Activated CD4-positive, alpha-beta T cell treated with anti-CD3 and anti-CD28 coated beads, Interleukin-2, Interleukin-4, amounts not matched to agents 100 ng/mL and 50 ng/mL, durations not matched to agents 16 hours and 8 hours (primary cell): ENCODE measurements around the gene FREM1.
A peak's percentile ranks its signal among the peaks of the same experiment; 100 is the strongest.
"Not testable (repeated sequence)": the region's sequence is repeated elsewhere in the genome, so short reads cannot be mapped to it uniquely, and the experiment has no call there.

ENCODE experiments used
- DNase-seq: peaks from one replicate; pipeline ENCODE4 v3.0.0-alpha.2; 2020; ENCODE audit warnings: low spot score

Gene FREM1

GRCh38 chr9:14909961-14910805 lies at the start of gene FREM1:
FREM1 (minus strand) TSS chr9:14910428; CDS start chr9:14868977, 41,451 bp downstream.
- no peak for DNase-seq

DNA sequence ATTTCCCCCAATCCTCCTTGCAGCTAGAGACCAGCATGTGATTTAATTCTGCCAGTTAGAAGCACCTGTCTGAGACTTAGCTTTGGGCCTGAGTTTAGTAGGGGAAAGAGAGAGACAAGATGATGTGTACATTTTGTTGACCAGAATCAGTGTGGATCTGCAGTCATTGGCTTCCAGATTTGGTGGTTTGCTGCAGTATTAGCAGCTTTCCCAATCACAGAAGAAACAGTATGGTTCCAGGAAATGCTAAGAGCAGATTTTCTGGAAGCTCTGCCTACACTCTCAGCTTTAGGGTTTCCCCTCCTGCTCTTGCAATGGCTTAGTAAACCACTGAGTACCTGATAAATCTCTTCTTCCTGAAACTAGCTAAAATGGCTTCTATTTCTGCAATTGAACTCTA lies 48.8 kb upstream of the FREM1 start:
- DNase-seq, result peak; percentile 19

DNA sequence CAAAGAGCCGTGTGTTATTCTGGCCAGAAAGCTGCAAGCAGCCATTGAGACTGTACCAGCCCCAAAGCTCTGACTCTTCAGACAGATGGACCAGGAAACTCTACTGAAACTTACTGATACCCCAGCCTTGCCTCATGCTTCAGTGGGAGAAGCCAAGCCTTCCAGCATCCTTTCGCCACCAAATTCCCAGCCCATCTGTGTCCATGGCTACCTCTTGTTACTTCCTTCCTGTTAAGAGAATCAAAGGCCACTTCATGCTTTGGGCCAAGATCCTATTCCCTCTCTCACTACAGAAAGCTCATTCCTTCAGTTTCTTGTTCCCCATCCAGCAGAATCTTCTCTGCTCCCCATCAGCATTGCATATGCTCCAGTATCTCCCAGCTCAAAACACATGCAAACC lies 46.9 kb upstream of the FREM1 start:
- no peak for DNase-seq

- DNase-seq, result no peak
Measured at GRCh38 chr9:14956208-14956607, 46.0 kb upstream of the FREM1 start.

DNA sequence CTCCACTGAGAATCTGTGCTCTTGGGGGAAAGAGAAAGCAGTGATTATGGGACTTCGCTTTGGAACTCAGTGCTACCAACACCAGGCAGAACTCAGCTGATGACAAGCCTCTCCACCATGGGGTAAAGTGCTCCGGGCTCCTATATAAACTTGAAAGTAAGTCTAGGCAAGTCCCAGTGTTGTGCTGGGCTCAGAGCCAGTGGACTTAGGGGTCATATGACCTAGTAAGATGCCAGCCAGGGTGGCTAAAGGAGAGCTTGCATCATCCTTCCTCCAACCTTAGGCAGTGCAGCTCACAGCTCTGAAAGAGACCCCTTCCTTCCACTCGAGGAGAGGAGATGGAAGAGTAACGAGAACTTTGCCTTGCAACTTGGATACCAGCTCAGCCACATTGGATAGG lies 35.1 kb upstream of the FREM1 start:
- no peak for DNase-seq

GRCh38 chr9:14941501-14942405 lies 31.5 kb upstream of the FREM1 start:
- DNase-seq, result no peak

DNA sequence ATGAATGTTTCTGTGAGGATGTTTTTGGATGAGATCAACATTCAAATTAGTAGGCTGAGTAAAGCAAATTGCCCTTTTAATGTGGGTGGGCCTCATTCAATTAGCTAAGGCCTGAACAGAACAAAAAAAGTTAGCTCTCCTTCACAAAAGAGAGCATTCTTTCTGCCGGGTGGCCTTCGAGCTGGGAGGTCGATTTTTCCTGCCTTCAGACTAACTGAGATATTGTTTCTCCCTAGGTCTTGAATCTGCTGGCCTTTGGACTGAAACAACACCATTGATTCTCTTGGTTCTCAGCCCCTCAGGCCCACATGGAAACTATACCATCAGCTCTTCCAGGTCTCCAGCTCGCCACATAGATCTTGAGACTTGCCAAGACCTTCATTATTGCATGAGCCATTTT lies 29.1 kb upstream of the FREM1 start:
- DNase-seq, result no peak

DNA sequence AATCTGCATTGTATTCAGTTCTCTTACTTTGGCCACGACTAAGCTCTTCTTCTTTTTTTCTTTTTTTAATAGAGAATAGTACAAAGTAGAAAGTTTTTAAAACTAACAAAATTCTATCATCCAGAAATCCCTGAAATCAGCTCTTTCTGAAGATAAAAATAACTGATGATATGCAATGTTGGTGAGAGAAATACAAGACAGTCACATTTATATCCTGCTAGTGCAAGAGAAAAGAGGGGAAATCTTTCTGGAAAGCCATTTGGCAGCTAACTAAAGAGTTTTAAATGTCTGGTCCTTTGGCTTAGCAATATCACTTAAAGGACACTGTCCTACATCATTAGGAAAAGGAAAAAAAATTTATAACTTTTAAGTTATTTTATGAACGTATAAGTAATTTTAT lies 27.0 kb upstream of the FREM1 start:
- no peak for DNase-seq

DNA sequence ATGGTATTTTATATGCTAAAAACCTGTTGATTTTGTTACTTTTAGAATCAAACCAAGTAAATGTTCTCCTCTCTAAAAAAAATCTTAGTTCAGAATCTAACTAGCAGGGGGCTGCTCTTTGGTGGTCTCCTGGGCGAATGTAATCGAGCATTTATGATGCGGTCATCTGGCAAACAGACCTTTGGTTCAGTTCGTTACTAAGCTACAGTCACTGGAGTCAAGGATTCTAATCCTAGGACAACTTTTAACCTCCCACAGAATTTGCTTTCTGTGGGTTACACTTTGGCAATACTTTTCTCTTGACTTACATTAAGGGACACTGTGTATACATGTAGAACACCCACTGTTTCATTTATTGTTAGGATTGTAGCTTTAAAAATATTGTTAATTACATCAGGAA lies 26.3 kb upstream of the FREM1 start:
- DNase-seq, result no peak

DNA sequence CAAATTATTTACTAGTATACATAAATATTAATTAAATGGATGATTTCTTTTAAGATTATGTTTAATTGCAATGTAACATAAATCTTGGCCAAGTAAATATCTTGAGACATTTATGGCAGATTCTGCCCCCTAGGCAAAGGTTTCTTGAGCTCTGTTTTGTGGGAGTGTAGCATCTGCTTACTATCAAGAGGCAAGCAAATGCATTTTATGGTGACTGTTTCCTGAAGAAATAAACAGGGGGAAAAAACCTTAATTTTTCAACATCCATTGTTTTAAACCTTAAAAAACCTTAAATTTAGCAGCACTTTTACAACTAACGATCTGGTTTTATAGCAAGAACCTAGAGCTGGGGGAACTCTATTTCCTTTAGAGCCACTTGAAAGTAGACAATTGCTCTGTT lies 25.7 kb upstream of the FREM1 start:
- DNase-seq, result no peak

- no peak for DNase-seq
Measured at GRCh38 chr9:14935106-14935751, 25.0 kb upstream of the FREM1 start.

DNA sequence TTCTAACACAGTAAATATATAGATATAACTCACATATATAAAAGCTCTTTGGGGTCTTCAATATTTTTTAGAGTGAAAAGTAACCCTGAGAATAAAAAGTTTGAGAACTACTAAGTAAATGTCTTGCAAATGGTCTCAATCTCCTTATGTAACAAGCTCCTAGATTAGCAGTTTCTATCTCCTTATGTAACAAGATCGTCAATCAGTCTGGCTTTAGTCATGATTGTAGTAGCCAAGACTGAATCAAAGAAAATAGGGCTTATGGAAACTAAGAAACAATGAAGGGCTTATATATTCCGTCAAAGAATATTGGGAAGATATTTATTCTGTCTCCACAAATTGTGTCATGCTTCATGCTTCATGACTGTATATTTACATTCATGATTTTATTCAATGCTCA lies 22.4 kb upstream of the FREM1 start:
- no peak for DNase-seq

GRCh38 chr9:14932231-14932630 lies 22.0 kb upstream of the FREM1 start:
- no peak for DNase-seq

DNA sequence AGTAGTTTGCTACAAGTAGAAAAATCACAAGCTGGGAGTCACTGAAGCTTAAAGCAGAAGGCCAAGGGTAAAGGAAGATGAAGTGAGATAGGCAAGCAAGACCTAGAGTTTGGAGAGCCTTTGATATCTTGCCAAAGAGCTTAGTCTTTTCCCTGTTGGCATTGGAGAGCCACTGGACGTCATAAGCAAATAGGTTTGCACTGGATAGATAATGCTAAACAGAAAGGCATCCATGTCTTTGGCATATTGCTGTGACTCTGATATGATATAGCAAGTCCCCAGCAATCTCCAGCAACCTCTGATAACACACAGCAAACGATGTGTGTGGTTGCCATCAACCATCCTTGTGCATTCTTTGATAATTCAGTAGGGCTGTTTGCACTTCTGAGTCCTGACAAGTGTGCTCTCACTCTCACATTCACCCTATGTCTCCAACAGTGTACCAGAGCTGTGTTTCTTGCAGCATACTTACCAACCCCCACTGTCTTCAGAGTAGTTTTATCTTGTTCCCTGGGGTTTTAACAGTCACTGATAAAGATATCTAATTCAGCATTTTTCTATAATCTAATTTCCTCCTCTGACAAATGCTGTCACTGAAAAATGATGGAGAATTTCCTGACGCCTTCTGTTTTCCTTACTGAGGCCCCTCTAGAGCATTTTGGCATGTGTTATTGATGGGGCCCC lies 16.9 kb upstream of the FREM1 start:
- DNase-seq, result no peak

GRCh38 chr9:14924230-14925219 lies 14.3 kb upstream of the FREM1 start:
- no peak for DNase-seq

DNA sequence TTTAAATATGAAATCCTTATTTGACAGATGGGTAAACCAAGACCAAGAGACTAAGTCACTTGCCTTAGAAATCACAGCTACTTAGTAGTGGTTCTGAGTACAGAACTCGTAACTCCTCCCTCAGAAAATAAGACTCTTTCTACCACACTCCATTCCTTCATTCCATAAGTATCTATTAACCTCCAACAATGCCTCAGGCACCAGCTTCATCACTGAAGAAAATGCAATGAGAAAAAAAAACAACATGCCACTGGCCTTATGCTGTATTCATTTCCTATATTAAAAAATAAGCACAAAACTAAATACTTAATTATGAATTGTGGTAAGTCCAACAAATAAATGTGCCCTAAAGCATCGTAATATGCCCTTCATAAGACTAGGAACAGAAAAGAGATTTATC lies 13.5 kb upstream of the FREM1 start:
- DNase-seq, result no peak

DNA sequence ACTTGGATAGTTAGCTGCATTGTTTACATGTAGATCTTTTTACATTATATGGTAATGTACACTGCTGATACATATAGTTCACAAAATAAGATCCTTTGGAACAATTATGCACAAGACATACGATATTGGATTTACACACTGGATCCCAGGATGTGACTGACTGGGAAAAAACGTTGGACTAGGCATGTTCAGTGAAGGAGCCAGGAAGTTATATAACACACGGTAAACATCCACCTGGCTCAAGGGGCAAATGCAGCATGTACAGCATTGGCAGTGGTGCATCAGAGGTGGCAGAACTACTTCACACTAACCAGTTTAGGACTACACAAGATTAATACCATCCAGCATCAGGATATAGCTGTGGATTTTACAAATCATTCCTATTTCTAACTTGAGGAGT lies 10.6 kb upstream of the FREM1 start:
- DNase-seq, result not testable (repeated sequence)

- DNase-seq, result no peak
Measured at GRCh38 chr9:14913366-14913765, 3.1 kb upstream of the FREM1 start.

- no peak for DNase-seq
Measured at GRCh38 chr9:14912859-14913258, 2.6 kb upstream of the FREM1 start.

DNA sequence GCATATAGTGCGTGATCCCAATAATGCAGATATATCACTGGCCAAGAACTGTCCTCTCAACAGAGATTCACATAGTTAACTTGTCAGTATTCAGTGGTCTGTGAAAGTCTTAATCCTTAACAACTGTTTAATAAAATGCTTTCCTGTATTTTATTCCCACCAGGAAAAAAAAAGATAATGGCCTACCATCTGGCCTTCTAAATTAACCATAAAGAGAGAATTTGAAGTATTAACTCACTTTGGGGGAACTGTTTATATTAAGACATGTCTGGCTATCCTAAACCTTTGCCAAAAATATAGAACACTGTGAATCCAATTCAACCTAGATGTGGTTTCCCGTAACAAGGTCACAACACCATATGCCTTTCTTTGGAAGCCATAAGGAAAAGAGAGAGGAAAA lies 818 bp upstream of the FREM1 start:
- no peak for DNase-seq

- DNase-seq, result no peak
Measured at GRCh38 chr9:14909601-14909960, 647 bp downstream of the FREM1 start.
